ENCODE measurements around the gene RNF151.

The RNF151 gene

GRCh38 chr16:1990351-1991134 is 23.9 kb downstream of the RNF151 start:
- WGBS: 1% methylated on average over 45 of the region's 50 CpGs
- Histone ChIP-seq H3K9me3 (ENCODE audit: insufficient read depth, low read depth, low read length) (no peaks in the 10 kb centered on the region), H3K27me3 (ENCODE audit: insufficient read depth, low read length) (peaks cover 39% of the 10 kb centered on the region), H3K9ac (ENCODE audit: low read depth, low read length) (peak overlapping the region; percentile 58), H3K36me3 (ENCODE audit: insufficient read depth, low read length) (peaks cover 12% of the 10 kb centered on the region), H3K4me1 (ENCODE audit: insufficient read depth, low read length) (peaks cover 4% of the 10 kb centered on the region; the same call in 1 of the 2 replicates), H3K27ac (ENCODE audit: low read depth, low read length) (peak overlapping the region; percentile 48; the same call in 1 of the 2 replicates), H3K4me3 (ENCODE audit: low read length) (peak overlapping the region; percentile 73)

GRCh38 chr16:1991135-1991551 is 24.5 kb downstream of the RNF151 start:
- H3K4me1 ChIP-seq (ENCODE audit: insufficient read depth, low read length): peaks cover 4% of the 10 kb centered on the region; the same call in 1 of the 2 replicates
- WGBS: 9% methylated on average over 18 of the region's 18 CpGs
- no peaks in the 10 kb centered on the region for H3K9me3 ChIP-seq (ENCODE audit: insufficient read depth, low read depth, low read length)
- H3K36me3 ChIP-seq (ENCODE audit: insufficient read depth, low read length): peaks cover 6% of the 10 kb centered on the region
- peaks cover 39% of the 10 kb centered on the region for H3K27me3 ChIP-seq (ENCODE audit: insufficient read depth, low read length)
- no peak overlapping the region for H3K9ac ChIP-seq (ENCODE audit: low read depth, low read length)
- no peak overlapping the region for H3K27ac ChIP-seq (ENCODE audit: low read depth, low read length)
- H3K4me3 ChIP-seq (ENCODE audit: low read length): peak overlapping the region; percentile 73

DNA sequence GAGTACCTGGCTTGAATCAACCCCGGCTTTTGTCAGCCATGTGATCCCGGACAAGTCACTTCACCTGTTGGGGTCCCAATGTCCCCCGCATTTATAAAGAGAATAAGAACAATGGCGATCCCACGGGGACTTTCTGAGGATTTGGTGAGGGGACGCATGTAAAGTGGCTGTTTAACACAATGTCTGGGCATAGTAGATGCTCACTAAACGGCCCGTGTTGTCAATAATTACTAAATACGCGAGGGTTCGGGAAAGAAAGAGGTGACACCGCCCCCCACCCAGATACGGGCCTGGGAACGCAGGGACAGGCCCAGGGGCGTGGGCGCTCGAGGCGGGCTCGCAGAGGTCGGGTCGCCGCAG is 24.9 kb downstream of the RNF151 start:
- H3K27me3 ChIP-seq (ENCODE audit: insufficient read depth, low read length): peaks cover 39% of the 10 kb centered on the region
- peaks cover 4% of the 10 kb centered on the region; the same call in 1 of the 2 replicates for H3K4me1 ChIP-seq (ENCODE audit: insufficient read depth, low read length)
- 17% methylated on average over 22 of the region's 22 CpGs for WGBS
- no peak overlapping the region for H3K9ac ChIP-seq (ENCODE audit: low read depth, low read length)
- peak overlapping the region; percentile 56 for H3K4me3 ChIP-seq (ENCODE audit: low read length)
- peaks cover 2% of the 10 kb centered on the region; the same call in 1 of the 2 replicates for H3K36me3 ChIP-seq (ENCODE audit: insufficient read depth, low read length)
- no peaks in the 10 kb centered on the region for H3K9me3 ChIP-seq (ENCODE audit: insufficient read depth, low read depth, low read length)
- no peak overlapping the region for H3K27ac ChIP-seq (ENCODE audit: low read depth, low read length)

- Histone ChIP-seq H3K27me3 (ENCODE audit: insufficient read depth, low read length) (peaks cover 39% of the 10 kb centered on the region), H3K9ac (ENCODE audit: low read depth, low read length) (peak overlapping the region; percentile 80), H3K4me1 (ENCODE audit: insufficient read depth, low read length) (peaks cover 4% of the 10 kb centered on the region; the same call in 1 of the 2 replicates), H3K27ac (ENCODE audit: low read depth, low read length) (peak overlapping the region; percentile 41; the same call in 1 of the 2 replicates), H3K9me3 (ENCODE audit: insufficient read depth, low read depth, low read length) (no peaks in the 10 kb centered on the region), H3K4me3 (ENCODE audit: low read length) (peak overlapping the region; percentile 61), H3K36me3 (ENCODE audit: insufficient read depth, low read length) (peaks cover 4% of the 10 kb centered on the region)
- WGBS: 12% methylated on average over 89 of the region's 96 CpGs
Observed at GRCh38 chr16:1991948-1992703, 25.5 kb downstream of the RNF151 start.

GRCh38 chr16:1992704-1993317 is 26.2 kb downstream of the RNF151 start:
- no peaks in the 10 kb centered on the region for H3K9me3 ChIP-seq (ENCODE audit: insufficient read depth, low read depth, low read length)
- peaks cover 4% of the 10 kb centered on the region; the same call in 1 of the 2 replicates for H3K4me1 ChIP-seq (ENCODE audit: insufficient read depth, low read length)
- peak overlapping the region; percentile 41; the same call in 1 of the 2 replicates for H3K27ac ChIP-seq (ENCODE audit: low read depth, low read length)
- peak overlapping the region; percentile 80 for H3K9ac ChIP-seq (ENCODE audit: low read depth, low read length)
- H3K4me3 ChIP-seq (ENCODE audit: low read length): peak overlapping the region; percentile 61
- peaks cover 39% of the 10 kb centered on the region for H3K27me3 ChIP-seq (ENCODE audit: insufficient read depth, low read length)
- WGBS: 77% methylated on average over 50 of the region's 50 CpGs
- peaks cover 11% of the 10 kb centered on the region for H3K36me3 ChIP-seq (ENCODE audit: insufficient read depth, low read length)

DNA sequence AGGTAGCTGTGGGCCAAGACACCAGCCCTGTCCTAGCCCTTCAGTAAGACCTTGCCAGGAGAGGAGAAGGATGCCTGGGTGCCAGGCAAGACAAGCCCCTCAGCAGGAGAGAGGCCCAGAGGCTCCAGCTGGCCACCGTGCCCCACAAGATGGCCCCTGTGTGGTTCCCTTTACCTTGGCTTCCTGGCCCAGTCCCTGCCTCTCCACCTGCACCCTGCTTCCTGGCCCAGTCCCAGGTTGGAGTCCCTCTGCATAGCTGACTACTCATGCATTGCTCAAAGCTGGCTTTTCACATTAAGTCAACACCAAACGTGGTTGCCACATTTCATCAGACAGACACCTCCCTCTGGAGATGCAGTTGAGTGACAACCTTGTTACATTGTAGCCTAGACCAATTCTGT is 27.1 kb downstream of the RNF151 start:
- Histone ChIP-seq H3K27ac (ENCODE audit: low read depth, low read length) (no peak overlapping the region), H3K36me3 (ENCODE audit: insufficient read depth, low read length) (peaks cover 20% of the 10 kb centered on the region), H3K9ac (ENCODE audit: low read depth, low read length) (no peak overlapping the region), H3K9me3 (ENCODE audit: insufficient read depth, low read depth, low read length) (no peaks in the 10 kb centered on the region), H3K4me3 (ENCODE audit: low read length) (no peak overlapping the region), H3K27me3 (ENCODE audit: insufficient read depth, low read length) (peaks cover 32% of the 10 kb centered on the region), H3K4me1 (ENCODE audit: insufficient read depth, low read length) (peaks cover 4% of the 10 kb centered on the region; the same call in 1 of the 2 replicates)
- WGBS: 75% methylated on average over 2 of the region's 2 CpGs

- H3K27me3 ChIP-seq (ENCODE audit: insufficient read depth, low read length): peaks cover 4% of the 10 kb centered on the region; the same call in 1 of the 2 replicates
- H3K9me3 ChIP-seq (ENCODE audit: insufficient read depth, low read depth, low read length): no peaks in the 10 kb centered on the region
- no peak overlapping the region for H3K4me3 ChIP-seq (ENCODE audit: low read length)
- peaks cover 57% of the 10 kb centered on the region for H3K36me3 ChIP-seq (ENCODE audit: insufficient read depth, low read length)
- H3K9ac ChIP-seq (ENCODE audit: low read depth, low read length): no peak overlapping the region
- H3K27ac ChIP-seq (ENCODE audit: low read depth, low read length): no peak overlapping the region
- no peaks in the 10 kb centered on the region for H3K4me1 ChIP-seq (ENCODE audit: insufficient read depth, low read length)
- WGBS: 96% methylated on average over 26 of the region's 26 CpGs
Observed at GRCh38 chr16:1997494-1998359, 31.1 kb downstream of the RNF151 start.

GRCh38 chr16:1998360-1998835 is 31.7 kb downstream of the RNF151 start:
- H3K4me3 ChIP-seq (ENCODE audit: low read length): no peak overlapping the region
- H3K27me3 ChIP-seq (ENCODE audit: insufficient read depth, low read length): no peaks in the 10 kb centered on the region
- no peak overlapping the region for H3K27ac ChIP-seq (ENCODE audit: low read depth, low read length)
- WGBS: 96% methylated on average over 27 of the region's 27 CpGs
- H3K9me3 ChIP-seq (ENCODE audit: insufficient read depth, low read depth, low read length): no peaks in the 10 kb centered on the region
- peaks cover 64% of the 10 kb centered on the region for H3K36me3 ChIP-seq (ENCODE audit: insufficient read depth, low read length)
- no peaks in the 10 kb centered on the region for H3K4me1 ChIP-seq (ENCODE audit: insufficient read depth, low read length)
- H3K9ac ChIP-seq (ENCODE audit: low read depth, low read length): no peak overlapping the region

- Histone ChIP-seq H3K36me3 (ENCODE audit: insufficient read depth, low read length) (peaks cover 66% of the 10 kb centered on the region), H3K4me1 (ENCODE audit: insufficient read depth, low read length) (peaks cover under 1% of the 10 kb centered on the region; the same call in 1 of the 2 replicates), H3K9me3 (ENCODE audit: insufficient read depth, low read depth, low read length) (no peaks in the 10 kb centered on the region), H3K9ac (ENCODE audit: low read depth, low read length) (no peak overlapping the region), H3K27me3 (ENCODE audit: insufficient read depth, low read length) (no peaks in the 10 kb centered on the region), H3K27ac (ENCODE audit: low read depth, low read length) (no peak overlapping the region), H3K4me3 (ENCODE audit: low read length) (no peak overlapping the region)
- 96% methylated on average over 39 of the region's 39 CpGs for WGBS
Observed at GRCh38 chr16:1998852-1999801, 32.5 kb downstream of the RNF151 start.
